Kidney (tissue), 14 donors: ENCODE data around the gene ZNF701. TPM values are rescaled to one million over a fixed set of nuclear protein-coding genes. Genes with fewer than 3 reads are reported as not detected.
"Not testable (repeated sequence)": the region's sequence is repeated elsewhere in the genome, so short reads cannot be mapped to it uniquely, and the experiment has no call there.

Experiments used
- DNase-seq, 5 donors: peaks; one replicate each; pipeline ENCODE4 v3.0.0-alpha.2; 2013 to 2020
- FAIRE-seq: peaks from 2 replicates; lab custom pipeline; 2012; peaks lifted over from hg19 to GRCh38; lab: Jason Lieb, UNC
- H3K27ac ChIP-seq, 2 donors: one replicate each; pipeline ENCODE4 v1.7.0; 2013; ENCODE audit warnings: low read depth in 2 of 2, low read length in 2 of 2, inconsistent platforms in 1 of 2
- H3K27me3 ChIP-seq: one replicate; pipeline ENCODE4 v1.7.1; 2013; ENCODE audit warnings: low read length, inconsistent platforms; ENCODE audit not compliant: control insufficient read depth, insufficient read depth
- H3K36me3 ChIP-seq, 3 donors: one replicate each; pipeline versions ENCODE4 v1.7.0 to v1.7.1; 2013; ENCODE audit warnings: low read length in 3 of 3, control low read depth in 1 of 3, inconsistent platforms in 1 of 3; ENCODE audit not compliant: insufficient read depth in 3 of 3, control insufficient read depth in 2 of 3
- H3K4me1 ChIP-seq, 3 donors: one replicate each; pipeline versions ENCODE4 v1.7.0 to v1.7.1; 2013; ENCODE audit warnings: low read length in 3 of 3, inconsistent platforms in 1 of 3, low read depth in 1 of 3; ENCODE audit not compliant: control insufficient read depth in 2 of 3, insufficient read depth in 2 of 3
- H3K4me3 ChIP-seq, 3 donors: one replicate each; pipeline versions ENCODE4 v1.7.0 to v1.8.1; 2013; ENCODE audit warnings: low read length in 3 of 3, control low read depth in 1 of 3, inconsistent platforms in 1 of 3
- H3K9ac ChIP-seq, 3 donors: one replicate each; pipeline versions ENCODE4 v1.7.0 to v1.7.1; 2013; ENCODE audit warnings: low read length in 3 of 3, control low read depth in 1 of 3, inconsistent platforms in 1 of 3
- H3K9me3 ChIP-seq, 3 donors: one replicate each; pipeline versions ENCODE4 v1.7.0 to v1.7.1; 2013; ENCODE audit warnings: low read length in 3 of 3, control low read depth in 1 of 3, inconsistent platforms in 1 of 3; ENCODE audit not compliant: control insufficient read depth in 2 of 3, insufficient read depth in 1 of 3
- CTCF ChIP-seq: IDR thresholded peaks from 3 replicates; pipeline ENCODE4 v1.5.1; 2012; ENCODE audit warnings: mild to moderate bottlenecking, moderate library complexity, borderline replicate concordance; ENCODE audit not compliant: insufficient read depth; ENCODE audit errors: extremely low read depth
- intact Hi-C: fragments of 100-400 bp; cut with DNase I; formaldehyde crosslinking; loops from one replicate; pipeline ENCODE4 v1.11.1; 2022
- polyA plus RNA-seq: library from polyadenylated mRNA; stranded (reverse); fragments of 350-450 nt; fragmentation: Illumina TruSeq; extraction: RNeasy Lipid Tissue Mini Kit (QIAGEN cat#74804); gene quantifications from one replicate; pipeline ENCODE4 v1.2.3, GENCODE V29; 2014; ENCODE audit warnings: low read depth, low replicate concordance; ENCODE audit not compliant: insufficient read depth
- total RNA-seq: library from RNA; stranded (reverse); fragmentation: NEBNext Ultra II Directional; extraction: Animal tissue kit (Norgen Biotek cat#: 25700); gene quantifications from one replicate; pipeline ENCODE4 v1.2.1, GENCODE V29; 2021
- donor health status: control.
- donor health status: control.
- donor health status: control.
- donor health status: control.
- donor health status: control.
- donor health status: DM: yes; HTN: yes; CAD: no.
- donor health status: Normal renal cell carcinoma (clear cell type).

Gene ZNF701
- total and polyA plus RNA-seq, 2 donors from 2014 or later = 5.8 to 25.1 TPM

DNA sequence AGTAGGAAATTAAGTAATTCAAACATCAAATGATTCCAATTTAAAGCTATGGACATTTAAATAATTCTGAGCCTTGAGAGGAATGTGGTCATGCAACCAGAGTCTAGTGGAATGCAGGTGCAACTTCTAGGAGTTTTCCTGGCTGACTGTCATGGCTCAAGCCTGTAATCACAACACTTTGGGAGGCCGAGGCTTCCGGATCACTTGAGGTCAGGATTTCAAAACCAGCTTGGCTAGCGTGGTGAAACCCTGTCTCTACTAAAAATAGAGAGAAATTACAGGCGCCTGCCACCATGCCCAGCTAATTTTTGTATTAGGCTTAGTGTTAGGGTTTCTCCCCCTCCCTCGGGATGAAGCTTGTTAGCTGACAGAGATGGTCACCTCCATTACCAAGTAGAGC lies 36.2 kb upstream of the ZNF701 start:
- peaks cover 0 to 5% (median 0%) of the 10 kb centered on the region in 3 donors for H3K4me1 ChIP-seq

GRCh38 chr19:52535385-52535770 lies 34.7 kb upstream of the ZNF701 start:
- peak in 2 of 5 donors; percentile 63 to 73 for DNase-seq
- H3K4me3 ChIP-seq = peak overlapping the region in 2 of 3 donors; percentile 12 to 64
- H3K9me3 ChIP-seq, H3K36me3 ChIP-seq, H3K27ac ChIP-seq, H3K27me3 ChIP-seq, H3K4me1 ChIP-seq, H3K9ac ChIP-seq, FAIRE-seq, intact Hi-C loops: not testable (repeated sequence)

More for the DNA sequence above, 36.2 kb upstream of the ZNF701 start:
- DNase-seq (peak in 2 of 5 donors; percentile 14 to 36), FAIRE-seq (no peak)
- H3K27me3 ChIP-seq = no peaks in the 10 kb centered on the region
- no peak overlapping the region for H3K4me3 ChIP-seq
- H3K27ac ChIP-seq = no peak overlapping the region
- H3K36me3 ChIP-seq = peaks cover 0 to 8% (median 0%) of the 10 kb centered on the region in 3 donors
- no peaks in the 10 kb centered on the region for H3K9me3 ChIP-seq
- intact Hi-C loops = no loop called here
- TF ChIP-seq CTCF = no peak
- H3K9ac ChIP-seq = no peak overlapping the region

DNA sequence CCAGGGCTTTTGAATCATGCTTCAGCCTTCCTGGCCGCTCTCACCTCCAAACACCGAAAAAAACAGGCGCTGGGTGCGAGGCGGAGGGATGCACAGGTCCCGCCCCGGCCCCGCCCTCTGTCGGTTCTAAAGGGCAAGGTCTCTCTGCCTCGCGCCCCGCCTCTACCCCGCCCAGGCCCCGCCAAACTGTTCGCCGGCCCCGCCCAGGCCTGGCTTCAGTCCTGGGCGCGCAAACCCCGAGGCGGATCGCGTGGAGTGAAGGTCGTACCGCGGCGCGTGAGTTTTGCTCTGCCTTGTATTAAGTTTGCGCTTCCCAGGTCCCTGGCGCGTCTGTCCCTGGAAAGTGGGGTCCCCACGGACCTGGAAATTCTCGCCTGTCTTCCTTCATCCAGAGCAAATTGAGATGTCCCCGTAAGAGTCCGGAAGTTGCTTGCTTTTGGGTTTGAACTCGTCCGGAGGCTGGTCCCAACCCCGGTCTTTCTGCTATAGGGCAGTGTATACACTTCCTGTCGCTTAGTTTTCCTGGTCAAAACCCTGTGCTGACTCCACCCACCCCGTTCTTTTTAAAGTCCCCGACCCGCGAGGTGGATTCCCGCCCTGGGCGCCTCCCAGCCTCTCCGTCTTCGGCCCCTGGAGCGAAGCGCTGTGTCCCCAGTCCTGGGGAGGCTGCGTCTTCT lies 34.2 kb upstream of the ZNF701 start:
- H3K36me3 ChIP-seq = peaks cover 0 to 8% (median 0%) of the 10 kb centered on the region in 3 donors
- H3K9ac ChIP-seq = peak overlapping the region in 2 of 3 donors; percentile 40 to 63
- DNase-seq (peak; percentile 87 to 94 (median 91)), FAIRE-seq (no peak)
- H3K4me3 ChIP-seq = peak overlapping the region; percentile 60 to 64 (median 61)
- TF ChIP-seq CTCF = no peak
- peak overlapping the region; percentile 25 to 67 for H3K27ac ChIP-seq
- peaks cover 0 to 2% (median 0%) of the 10 kb centered on the region in 3 donors for H3K4me1 ChIP-seq
- H3K27me3 ChIP-seq = no peaks in the 10 kb centered on the region
- H3K9me3 ChIP-seq = no peaks in the 10 kb centered on the region
- intact Hi-C loops = no loop called here

GRCh38 chr19:52536448-52536800 lies 33.7 kb upstream of the ZNF701 start:
- Histone ChIP-seq H3K27ac (peak overlapping the region in 1 of 2 donors; percentile 25), H3K4me3 (peak overlapping the region in 2 of 3 donors; percentile 60 to 64), H3K36me3 (peaks cover 0 to 8% (median 0%) of the 10 kb centered on the region in 3 donors), H3K4me1 (peaks cover 0 to 2% (median 0%) of the 10 kb centered on the region in 3 donors), H3K27me3 (no peaks in the 10 kb centered on the region), H3K9ac (peak overlapping the region in 1 of 3 donors; percentile 63), H3K9me3 (no peaks in the 10 kb centered on the region)
- FAIRE-seq (no peak), DNase-seq (peak in 1 of 5 donors; percentile 27)
- TF ChIP-seq CTCF = no peak
- intact Hi-C loops = no loop called here

DNA sequence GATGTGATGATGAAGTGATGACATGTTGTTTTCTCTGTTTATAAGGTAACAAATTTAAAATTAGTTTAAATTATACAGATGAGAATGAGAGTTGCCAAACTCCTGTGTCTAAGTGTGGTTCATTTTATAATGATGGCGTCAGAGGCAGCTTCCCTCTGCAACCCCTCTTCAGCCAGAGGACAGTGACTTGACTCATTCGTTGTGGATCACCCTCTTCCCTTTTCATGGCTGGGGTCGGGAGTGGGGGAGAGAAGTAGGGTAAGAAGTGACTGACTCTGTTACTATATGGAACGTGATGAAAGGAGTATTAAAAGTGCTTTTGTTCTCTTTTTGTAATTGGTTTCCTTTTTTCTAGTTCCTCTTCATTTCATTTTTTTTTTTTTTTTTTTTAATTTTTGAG lies 31.3 kb upstream of the ZNF701 start:
- H3K27me3 ChIP-seq, H3K4me3 ChIP-seq, H3K27ac ChIP-seq, H3K4me1 ChIP-seq, H3K9me3 ChIP-seq, FAIRE-seq, H3K9ac ChIP-seq, intact Hi-C loops, H3K36me3 ChIP-seq, DNase-seq: not testable (repeated sequence)

DNA sequence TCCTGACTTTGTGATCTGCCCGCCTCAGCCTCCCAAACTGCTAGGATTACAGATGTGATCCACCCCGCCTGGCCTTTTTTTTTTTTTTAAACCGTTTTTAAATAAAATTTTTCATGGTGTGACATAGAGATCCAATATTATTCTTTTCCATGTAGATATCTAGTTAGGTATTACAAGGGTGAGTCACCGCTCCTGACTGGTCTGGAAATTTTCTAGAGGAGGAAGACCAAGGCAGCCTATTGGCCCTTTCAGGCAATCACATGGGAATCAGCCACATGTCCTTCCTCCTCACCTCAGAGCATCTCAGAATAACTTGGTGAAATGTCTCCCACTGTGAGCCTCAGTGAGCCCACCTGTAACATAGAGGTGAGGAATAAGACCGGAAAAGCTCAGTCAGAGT lies 28.9 kb upstream of the ZNF701 start:
- intact Hi-C loops = not testable (repeated sequence)
- peaks cover 0 to 12% (median 2%) of the 10 kb centered on the region in 3 donors for H3K36me3 ChIP-seq

More for the DNA sequence above, 28.9 kb upstream of the ZNF701 start:
- FAIRE-seq, H3K4me1 ChIP-seq, H3K27me3 ChIP-seq, H3K9me3 ChIP-seq, DNase-seq, H3K27ac ChIP-seq, H3K4me3 ChIP-seq, H3K9ac ChIP-seq: not testable (repeated sequence)
